AG04450 (cell line): ENCODE measurements around the gene C22orf23. TPM values are rescaled to one million over a fixed set of nuclear protein-coding genes. Genes with fewer than 3 reads are reported as not detected.

ENCODE experiments used
- CTCF ChIA-PET: fragments of 300-600, 350-600 bp; formaldehyde crosslinking; extraction: SDS; loops from one replicate; lab custom pipeline; 2022; ENCODE audit warnings: antibody characterized with exemption, inconsistent platforms; lab: Charles Lee
- POLR2A ChIA-PET: fragments of 350-600 bp; formaldehyde crosslinking; extraction: SDS; loops from one replicate; lab custom pipeline; 2021; ENCODE audit warnings: antibody characterized with exemption, inconsistent platforms; lab: Yijun Ruan, JAX
- DNase-seq: peaks from one replicate; pipeline ENCODE4 v3.0.0-alpha.2; 2011; ENCODE audit warnings: low read depth, low spot score
- H3K27ac ChIP-seq: one replicate; pipeline ENCODE4 v1.5.1; 2012; ENCODE audit warnings: low read depth, low read length, control low read depth
- H3K27me3 ChIP-seq: one replicate; pipeline ENCODE4 v1.6.0; 2012; ENCODE audit warnings: low read length; ENCODE audit not compliant: control insufficient read depth, insufficient read depth
- H3K4me3 ChIP-seq: 2 replicates; pipeline ENCODE4 v1.5.1; 2011; ENCODE audit warnings: mild to moderate bottlenecking, low read depth, low read length, control low read depth
- H3K9me3 ChIP-seq: 2 replicates; pipeline ENCODE4 v1.5.1; 2012; ENCODE audit warnings: low read length; ENCODE audit not compliant: control insufficient read depth, insufficient read depth
- polyA plus RNA-seq: library from polyadenylated mRNA; depleted of rRNA; stranded (reverse); fragments of >200 nt; gene quantifications from 2 replicates; pipeline ENCODE4 v1.2.3, GENCODE V29; 2011
- TF ChIP-seq, protein P1 (sequence below): IDR thresholded peaks from 2 replicates; pipeline ENCODE4 v1.5.1; 2011; ENCODE audit warnings: low read depth, low read length, control low read depth, inconsistent platforms

Gene C22orf23
- polyA plus RNA-seq, 1 experiment: 0.55 TPM

DNA sequence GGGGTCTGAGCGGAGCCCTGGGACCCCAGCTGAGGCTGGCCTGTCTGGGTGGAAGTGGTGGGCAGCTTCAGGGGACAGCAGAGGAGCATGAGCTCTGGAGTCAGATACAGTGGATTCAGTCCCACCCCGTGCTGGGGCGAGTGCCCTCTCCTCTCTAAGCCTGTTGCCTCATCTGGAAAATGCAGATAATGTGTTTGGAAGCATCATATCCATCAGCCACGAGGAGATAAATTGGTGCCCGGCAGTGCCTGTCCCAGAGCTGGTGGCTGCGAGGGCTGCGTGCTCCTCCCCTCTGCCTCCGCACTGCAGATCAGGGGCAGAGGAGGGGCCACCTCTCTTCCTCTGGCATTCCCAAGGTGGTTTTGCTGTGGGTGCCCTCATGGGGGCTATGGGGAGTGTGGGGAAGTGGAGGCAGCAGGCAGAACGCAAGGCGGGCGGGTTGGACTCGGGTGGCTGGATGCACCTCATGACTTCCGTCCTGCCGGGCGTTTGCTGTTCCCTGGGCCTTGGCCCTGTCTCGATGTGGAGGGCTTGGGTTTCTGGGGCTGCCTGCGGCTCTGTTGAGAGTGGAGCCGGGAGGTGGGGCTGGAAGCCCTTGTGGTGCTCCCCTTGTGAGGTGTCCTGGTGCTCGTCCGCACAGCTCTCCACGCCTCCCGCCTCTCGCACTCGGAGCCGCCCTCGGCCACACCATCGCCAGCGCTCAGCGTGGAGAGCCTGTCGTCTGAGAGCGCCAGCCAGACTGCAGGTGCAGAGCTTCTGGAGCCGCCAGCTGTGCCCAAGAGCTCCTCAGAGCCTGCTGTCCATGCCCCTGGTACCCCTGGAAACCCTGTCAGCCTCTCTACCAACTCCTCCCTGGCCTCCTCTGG is 26.4 kb downstream of the C22orf23 start:
- Histone ChIP-seq H3K27me3 (no peaks in the 10 kb centered on the region), H3K27ac (no peak overlapping the region), H3K9me3 (no peaks in the 10 kb centered on the region), H3K4me3 (no peak overlapping the region)
- ChIA-PET POLR2A (interaction anchor here (0.6 kb wide), 1 partner anchor 385 kb away, joined by 3 read pairs; no protein-coding TSS in a partner anchor), CTCF (interaction anchor here (0.6 kb wide), 1 partner anchor 24 kb away, joined by 6 read pairs; no protein-coding TSS in a partner anchor)
- TF ChIP-seq, protein P1, sequence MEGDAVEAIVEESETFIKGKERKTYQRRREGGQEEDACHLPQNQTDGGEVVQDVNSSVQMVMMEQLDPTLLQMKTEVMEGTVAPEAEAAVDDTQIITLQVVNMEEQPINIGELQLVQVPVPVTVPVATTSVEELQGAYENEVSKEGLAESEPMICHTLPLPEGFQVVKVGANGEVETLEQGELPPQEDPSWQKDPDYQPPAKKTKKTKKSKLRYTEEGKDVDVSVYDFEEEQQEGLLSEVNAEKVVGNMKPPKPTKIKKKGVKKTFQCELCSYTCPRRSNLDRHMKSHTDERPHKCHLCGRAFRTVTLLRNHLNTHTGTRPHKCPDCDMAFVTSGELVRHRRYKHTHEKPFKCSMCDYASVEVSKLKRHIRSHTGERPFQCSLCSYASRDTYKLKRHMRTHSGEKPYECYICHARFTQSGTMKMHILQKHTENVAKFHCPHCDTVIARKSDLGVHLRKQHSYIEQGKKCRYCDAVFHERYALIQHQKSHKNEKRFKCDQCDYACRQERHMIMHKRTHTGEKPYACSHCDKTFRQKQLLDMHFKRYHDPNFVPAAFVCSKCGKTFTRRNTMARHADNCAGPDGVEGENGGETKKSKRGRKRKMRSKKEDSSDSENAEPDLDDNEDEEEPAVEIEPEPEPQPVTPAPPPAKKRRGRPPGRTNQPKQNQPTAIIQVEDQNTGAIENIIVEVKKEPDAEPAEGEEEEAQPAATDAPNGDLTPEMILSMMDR: no peak
- DNase-seq: no peak

DNA sequence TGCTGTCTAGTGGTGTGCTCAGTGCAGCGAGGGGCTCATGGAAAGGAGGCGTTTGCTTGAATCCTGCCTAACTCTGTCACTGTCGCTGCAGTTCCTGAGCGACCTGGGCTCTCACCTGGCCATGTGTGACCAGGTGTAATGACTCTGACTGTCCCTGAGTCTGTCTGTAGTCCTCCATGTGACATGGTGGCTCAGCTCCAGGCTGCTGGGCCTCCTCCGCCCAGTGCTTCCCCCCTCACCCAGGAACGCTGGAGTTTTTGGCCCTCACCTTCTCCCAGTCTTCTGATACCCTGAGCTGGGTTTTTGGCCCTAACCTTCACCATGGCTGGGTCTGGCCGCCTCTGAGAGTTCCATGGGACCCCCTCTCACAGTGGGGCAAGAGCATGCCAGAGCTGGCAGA is 27.0 kb downstream of the C22orf23 start:
- Histone ChIP-seq H3K9me3 (no peaks in the 10 kb centered on the region), H3K27me3 (no peaks in the 10 kb centered on the region), H3K4me3 (no peak overlapping the region), H3K27ac (no peak overlapping the region)
- ChIA-PET POLR2A (interaction anchor here (0.6 kb wide), 1 partner anchor 384 kb away, joined by 3 read pairs; no protein-coding TSS in a partner anchor), CTCF (no interaction called here)
- no peak for DNase-seq
- TF ChIP-seq, protein P1: no peak

- H3K4me3 ChIP-seq: no peak overlapping the region
- no peak overlapping the region for H3K27ac ChIP-seq
- H3K9me3 ChIP-seq: no peaks in the 10 kb centered on the region
- H3K27me3 ChIP-seq: no peaks in the 10 kb centered on the region
- POLR2A ChIA-PET: interaction anchor here (1.0 kb wide), 1 partner anchor 9 kb away, joined by 3 read pairs; no protein-coding TSS in a partner anchor
- TF ChIP-seq, protein P1: no peak
- DNase-seq: no peak
- CTCF ChIA-PET: no interaction called here
Observed at GRCh38 chr22:37925767-37926166, 27.6 kb downstream of the C22orf23 start.

DNA sequence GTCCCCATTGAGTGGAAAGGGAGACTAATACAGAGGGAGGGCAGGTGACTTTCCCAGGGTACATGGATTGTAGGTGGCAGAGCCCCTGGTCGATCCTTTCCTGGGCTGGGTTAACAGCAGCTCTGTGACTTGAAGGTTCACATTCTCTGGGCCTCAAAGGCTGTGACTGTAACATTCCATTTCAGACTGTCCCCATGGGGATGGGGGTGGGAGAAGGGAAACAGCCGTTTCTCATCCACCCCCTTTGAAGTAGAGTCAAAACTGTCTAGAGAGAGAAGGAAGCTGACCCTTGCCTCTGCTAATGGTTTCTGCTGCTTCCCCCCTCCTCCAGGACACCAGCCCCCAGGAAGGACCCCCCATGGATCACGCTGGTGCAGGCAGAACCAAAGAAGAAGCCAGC is 28.1 kb downstream of the C22orf23 start:
- Histone ChIP-seq H3K27ac (no peak overlapping the region), H3K27me3 (no peaks in the 10 kb centered on the region), H3K4me3 (no peak overlapping the region), H3K9me3 (no peaks in the 10 kb centered on the region)
- CTCF ChIA-PET: no interaction called here
- TF ChIP-seq, protein P1: no peak
- POLR2A ChIA-PET: interaction anchor here (1.0 kb wide), 1 partner anchor 9 kb away, joined by 3 read pairs; no protein-coding TSS in a partner anchor
- DNase-seq: no peak
